Neural progenitor cell (in vitro differentiated cells): ENCODE measurements around the gene TENM3.

ENCODE experiments used
- EZH2 ChIP-seq: fragments of 200-600 bp; sonication (generic); IDR thresholded peaks from 2 replicates; pipeline ENCODE4 v1.6.1; 2017; ENCODE audit warnings: antibody characterized with exemption, mild to moderate bottlenecking, moderate library complexity
- EZH2phosphoT487 ChIP-seq: fragments of 200-600 bp; sonication (generic); IDR thresholded peaks from 2 replicates; pipeline ENCODE4 v1.6.1; 2017; ENCODE audit warnings: antibody characterized with exemption
- TF ChIP-seq, protein P1 (sequence below): fragments of 200-600 bp; sonication (generic); IDR thresholded peaks from 2 replicates; pipeline ENCODE4 v1.5.1; 2017; ENCODE audit warnings: antibody characterized with exemption, mild to moderate bottlenecking

DNA sequence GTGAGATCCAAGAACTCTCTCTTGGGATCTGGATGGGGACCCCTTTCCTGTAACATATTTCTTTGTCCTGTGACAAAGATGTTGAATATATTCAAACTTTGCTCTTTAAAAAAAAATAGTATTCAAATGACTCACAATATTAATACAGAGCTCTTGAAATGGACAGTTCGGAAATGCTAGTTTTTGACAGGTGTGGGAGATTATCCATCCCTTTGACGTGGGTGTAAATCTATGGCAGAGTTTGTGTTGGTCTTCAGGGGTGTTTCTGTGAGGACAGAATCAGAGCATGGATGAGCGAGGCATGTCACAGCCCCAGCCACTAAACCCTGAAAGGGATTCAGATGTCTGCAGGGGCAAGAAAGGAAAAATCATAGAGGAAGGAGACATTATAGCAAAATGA is 25.8 kb downstream of the TENM3 start:
- TF ChIP-seq, protein P1, sequence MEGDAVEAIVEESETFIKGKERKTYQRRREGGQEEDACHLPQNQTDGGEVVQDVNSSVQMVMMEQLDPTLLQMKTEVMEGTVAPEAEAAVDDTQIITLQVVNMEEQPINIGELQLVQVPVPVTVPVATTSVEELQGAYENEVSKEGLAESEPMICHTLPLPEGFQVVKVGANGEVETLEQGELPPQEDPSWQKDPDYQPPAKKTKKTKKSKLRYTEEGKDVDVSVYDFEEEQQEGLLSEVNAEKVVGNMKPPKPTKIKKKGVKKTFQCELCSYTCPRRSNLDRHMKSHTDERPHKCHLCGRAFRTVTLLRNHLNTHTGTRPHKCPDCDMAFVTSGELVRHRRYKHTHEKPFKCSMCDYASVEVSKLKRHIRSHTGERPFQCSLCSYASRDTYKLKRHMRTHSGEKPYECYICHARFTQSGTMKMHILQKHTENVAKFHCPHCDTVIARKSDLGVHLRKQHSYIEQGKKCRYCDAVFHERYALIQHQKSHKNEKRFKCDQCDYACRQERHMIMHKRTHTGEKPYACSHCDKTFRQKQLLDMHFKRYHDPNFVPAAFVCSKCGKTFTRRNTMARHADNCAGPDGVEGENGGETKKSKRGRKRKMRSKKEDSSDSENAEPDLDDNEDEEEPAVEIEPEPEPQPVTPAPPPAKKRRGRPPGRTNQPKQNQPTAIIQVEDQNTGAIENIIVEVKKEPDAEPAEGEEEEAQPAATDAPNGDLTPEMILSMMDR = no peak
- no peak for TF ChIP-seq EZH2
- no peak for TF ChIP-seq EZH2phosphoT487
